Cardiac muscle cell (in vitro differentiated cells and primary cell): Measurements from ENCODE around the gene NR1I2. TPM values are rescaled to one million over a fixed set of nuclear protein-coding genes. Genes with fewer than 3 reads are reported as not detected.

ENCODE experiments used
- DNase-seq, 2 donors: peaks; one replicate each; pipeline versions ENCODE4 v3.0.0 to v3.0.0-alpha.2; 2010 to 2017; ENCODE audit warnings: low read depth in 1 of 2, low spot score in 1 of 2
- H3K27ac ChIP-seq: fragments of 200-600 bp; sonication (generic); 2 replicates; pipeline ENCODE4 v1.5.1; 2016
- H3K27me3 ChIP-seq: fragments of 200-600 bp; sonication (generic); 2 replicates; pipeline ENCODE4 v1.6.0; 2016; ENCODE audit warnings: control low read depth
- H3K36me3 ChIP-seq: fragments of 200-600 bp; sonication (generic); 2 replicates; pipeline ENCODE4 v1.5.1; 2016; ENCODE audit warnings: control low read depth
- H3K4me1 ChIP-seq: fragments of 200-600 bp; sonication (generic); 2 replicates; pipeline ENCODE4 v1.8.1; 2017; ENCODE audit warnings: low read depth, mild to moderate bottlenecking, mixed run types
- H3K4me3 ChIP-seq: fragments of 200-600 bp; sonication (generic); 2 replicates; pipeline ENCODE4 v1.5.1; 2016; ENCODE audit warnings: mild to moderate bottlenecking
- H3K9me3 ChIP-seq: fragments of 200-600 bp; sonication (generic); 2 replicates; pipeline ENCODE4 v1.5.1; 2017; ENCODE audit warnings: low read depth, mild to moderate bottlenecking, control low read depth
- polyA plus RNA-seq: library from polyadenylated mRNA; unstranded; fragments of >200 nt; fragmentation: Nextera tagmentation; extraction: Ambion mirVana; gene quantifications from 2 replicates; pipeline ENCODE4 v1.2.1, GENCODE V29; 2016
- total RNA-seq: library from RNA; depleted of rRNA; stranded (reverse); fragments of >200 nt; gene quantifications from 2 replicates; pipeline ENCODE4 v1.2.3, GENCODE V29; 2016
- TF ChIP-seq, protein P1 (sequence below): IDR thresholded peaks from 2 replicates; pipeline ENCODE4 v1.5.1; 2012; ENCODE audit warnings: low read depth, mild to moderate bottlenecking, low read length

Gene NR1I2
- total and polyA plus RNA-seq, 2 experiments from 2014 or later = 0.06 TPM; not detected in 1

DNA sequence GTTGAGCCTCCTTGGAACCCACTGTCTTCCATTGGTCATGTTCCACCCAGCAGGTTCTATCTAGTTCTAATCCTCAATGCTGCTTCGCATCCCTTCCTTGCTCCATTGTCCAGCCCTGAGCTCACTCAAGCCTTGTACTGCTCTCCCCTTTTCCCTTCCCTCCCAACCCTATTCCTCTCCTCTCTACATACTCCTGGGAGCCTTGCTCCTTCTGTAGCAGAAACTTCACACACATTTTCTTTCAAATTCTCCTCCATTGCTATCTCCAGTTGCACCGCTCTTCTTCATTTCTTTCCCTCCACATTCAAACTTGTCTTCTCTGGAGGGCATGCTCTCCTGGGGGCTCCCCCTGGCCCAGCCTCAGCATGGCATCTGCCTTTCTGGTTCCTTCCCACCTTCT is 14.5 kb downstream of the NR1I2 start:
- Histone ChIP-seq H3K9me3 (no peaks in the 10 kb centered on the region), H3K27me3 (no peaks in the 10 kb centered on the region), H3K27ac (no peak overlapping the region), H3K4me3 (no peak overlapping the region), H3K36me3 (no peaks in the 10 kb centered on the region), H3K4me1 (peaks cover 6% of the 10 kb centered on the region)
- DNase-seq = no peak
- TF ChIP-seq, protein P1, sequence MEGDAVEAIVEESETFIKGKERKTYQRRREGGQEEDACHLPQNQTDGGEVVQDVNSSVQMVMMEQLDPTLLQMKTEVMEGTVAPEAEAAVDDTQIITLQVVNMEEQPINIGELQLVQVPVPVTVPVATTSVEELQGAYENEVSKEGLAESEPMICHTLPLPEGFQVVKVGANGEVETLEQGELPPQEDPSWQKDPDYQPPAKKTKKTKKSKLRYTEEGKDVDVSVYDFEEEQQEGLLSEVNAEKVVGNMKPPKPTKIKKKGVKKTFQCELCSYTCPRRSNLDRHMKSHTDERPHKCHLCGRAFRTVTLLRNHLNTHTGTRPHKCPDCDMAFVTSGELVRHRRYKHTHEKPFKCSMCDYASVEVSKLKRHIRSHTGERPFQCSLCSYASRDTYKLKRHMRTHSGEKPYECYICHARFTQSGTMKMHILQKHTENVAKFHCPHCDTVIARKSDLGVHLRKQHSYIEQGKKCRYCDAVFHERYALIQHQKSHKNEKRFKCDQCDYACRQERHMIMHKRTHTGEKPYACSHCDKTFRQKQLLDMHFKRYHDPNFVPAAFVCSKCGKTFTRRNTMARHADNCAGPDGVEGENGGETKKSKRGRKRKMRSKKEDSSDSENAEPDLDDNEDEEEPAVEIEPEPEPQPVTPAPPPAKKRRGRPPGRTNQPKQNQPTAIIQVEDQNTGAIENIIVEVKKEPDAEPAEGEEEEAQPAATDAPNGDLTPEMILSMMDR = no peak

DNA sequence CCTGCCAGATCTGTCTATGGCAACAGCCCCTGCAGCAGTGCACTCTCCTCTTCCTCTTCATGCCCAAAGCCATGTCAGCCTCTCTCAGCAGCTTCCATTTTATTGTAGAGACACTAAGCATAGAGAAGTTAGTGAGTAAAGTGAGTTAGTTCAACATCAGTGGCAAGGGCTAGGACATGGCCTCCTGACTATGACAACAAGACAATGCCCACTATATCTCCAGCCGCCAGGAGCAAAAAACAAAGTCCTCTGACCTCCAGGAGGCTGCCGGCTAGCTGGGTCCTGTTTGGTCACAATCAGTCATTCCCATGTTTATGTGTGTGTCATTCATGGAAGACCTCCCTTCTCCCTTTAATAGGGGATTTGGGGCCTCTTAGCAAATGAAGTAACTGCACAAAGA is 14.9 kb downstream of the NR1I2 start:
- no peaks in the 10 kb centered on the region for H3K9me3 ChIP-seq

DNA sequence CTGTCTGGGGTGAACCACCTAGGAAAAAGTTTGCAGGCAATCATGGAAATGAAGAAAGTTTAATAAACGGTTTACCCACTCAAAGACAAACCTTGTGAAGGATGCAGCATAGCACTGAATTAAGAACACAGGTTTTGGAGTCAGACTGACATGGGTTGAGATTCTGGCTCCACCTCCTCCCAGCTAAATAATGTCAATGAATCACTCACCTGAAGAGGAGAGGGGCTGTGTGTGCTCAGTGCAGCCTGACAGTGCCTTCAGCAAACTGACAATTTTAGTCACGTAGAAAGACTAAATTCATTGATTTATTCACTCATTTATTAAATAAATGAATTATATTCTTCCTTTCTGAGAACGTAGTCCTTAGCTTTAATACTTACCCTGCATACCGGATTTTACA is 18.9 kb downstream of the NR1I2 start:
- Histone ChIP-seq H3K4me3 (no peak overlapping the region), H3K27ac (no peak overlapping the region), H3K27me3 (no peaks in the 10 kb centered on the region), H3K4me1 (no peaks in the 10 kb centered on the region), H3K9me3 (no peaks in the 10 kb centered on the region), H3K36me3 (no peaks in the 10 kb centered on the region)
- TF ChIP-seq, protein P1 = no peak
- DNase-seq = no peak

More for the DNA sequence above, 14.9 kb downstream of the NR1I2 start:
- H3K4me3 ChIP-seq = no peak overlapping the region
- TF ChIP-seq, protein P1 = no peak
- H3K36me3 ChIP-seq = no peaks in the 10 kb centered on the region
- H3K27ac ChIP-seq = no peak overlapping the region
- H3K4me1 ChIP-seq = peaks cover 6% of the 10 kb centered on the region
- no peaks in the 10 kb centered on the region for H3K27me3 ChIP-seq
- DNase-seq = no peak

DNA sequence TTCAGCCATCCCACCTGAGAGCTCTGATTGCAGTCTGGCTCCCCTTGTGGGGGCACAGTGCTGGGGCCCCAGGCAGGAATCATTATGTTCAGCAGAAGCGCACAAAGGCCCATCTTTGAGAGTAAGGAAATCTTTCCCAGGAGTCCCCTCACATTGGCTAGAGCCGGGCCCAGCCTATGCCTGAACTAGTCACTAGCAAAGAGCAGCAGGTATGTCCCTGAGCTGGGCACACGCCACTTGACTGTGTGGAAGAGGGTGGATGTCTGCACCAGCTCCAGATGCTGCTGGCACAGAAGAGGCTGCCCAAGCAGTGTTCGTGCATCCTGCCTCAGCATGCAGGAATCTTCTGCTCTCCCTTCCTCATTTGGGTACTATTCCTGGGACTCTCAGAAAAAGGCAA is 26.3 kb downstream of the NR1I2 start:
- TF ChIP-seq, protein P1 = no peak
- no peaks in the 10 kb centered on the region for H3K36me3 ChIP-seq
- no peaks in the 10 kb centered on the region for H3K4me1 ChIP-seq
- H3K27ac ChIP-seq = no peak overlapping the region
- DNase-seq = no peak
- H3K4me3 ChIP-seq = no peak overlapping the region
- no peaks in the 10 kb centered on the region for H3K9me3 ChIP-seq
- peaks cover 15% of the 10 kb centered on the region for H3K27me3 ChIP-seq

DNA sequence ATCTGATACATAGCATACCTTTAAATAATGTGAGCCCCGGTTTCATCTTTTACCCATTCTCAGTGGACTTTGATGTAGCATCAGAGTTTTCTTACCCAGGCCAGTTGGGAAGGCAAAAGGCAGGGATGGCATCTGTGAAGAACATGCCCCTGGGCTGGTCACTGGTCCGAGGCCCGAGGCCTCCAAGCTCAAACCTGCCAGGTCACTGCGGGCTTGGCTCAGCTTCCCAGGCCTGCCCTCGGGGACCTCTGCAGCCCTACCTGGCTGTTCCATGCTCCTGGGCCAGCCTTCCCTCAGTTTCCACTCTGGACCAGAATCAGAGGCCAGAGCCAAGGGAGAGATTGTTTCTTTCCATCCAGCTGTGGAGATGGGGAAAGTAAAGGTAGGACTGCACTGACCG is 26.9 kb downstream of the NR1I2 start:
- no peaks in the 10 kb centered on the region for H3K9me3 ChIP-seq
- no peaks in the 10 kb centered on the region for H3K4me1 ChIP-seq
- no peaks in the 10 kb centered on the region for H3K36me3 ChIP-seq
- H3K27me3 ChIP-seq = peaks cover 15% of the 10 kb centered on the region
- no peak for DNase-seq
- no peak overlapping the region for H3K4me3 ChIP-seq
- TF ChIP-seq, protein P1 = no peak
- no peak overlapping the region for H3K27ac ChIP-seq
